WTC11 (cell line): ENCODE measurements around the gene ZNF521. TPM values are rescaled to one million over a fixed set of nuclear protein-coding genes. Genes with fewer than 3 reads are reported as not detected.

Experiments used
- ATAC-seq: fragments of 200-7000 bp; cut with Tn5 transposase; 2 replicates; pipeline ENCODE4 v1.10.0; 2021; ENCODE audit warnings: mild to moderate bottlenecking, moderate library complexity
- CTCF ChIA-PET: fragments of 300-600 bp; sonication (Branson Sonifier 250); formaldehyde crosslinking; loops from one replicate; lab custom pipeline; 2021; ENCODE audit warnings: antibody characterized with exemption; lab: Charles Lee
- POLR2A ChIA-PET: fragments of 350-600 bp; sonication (Branson Sonifier 250); formaldehyde crosslinking; loops from one replicate; lab custom pipeline; 2021; ENCODE audit warnings: antibody characterized with exemption; lab: Charles Lee
- DNase-seq: peaks from one replicate; pipeline ENCODE4 v3.0.0; 2021; ENCODE audit warnings: low spot score
- H3K27ac Mint-ChIP-seq: 2 replicates; pipeline ENCODE4 v1.8.0; 2021; ENCODE audit warnings: mixed read lengths
- H3K27me3 Mint-ChIP-seq: 2 replicates; pipeline ENCODE4 v1.8.0; 2021; ENCODE audit warnings: low read depth, mild to moderate bottlenecking, moderate library complexity, mixed read lengths
- H3K36me3 Mint-ChIP-seq: 2 replicates; pipeline ENCODE4 v1.8.0; 2021; ENCODE audit warnings: mixed read lengths
- H3K4me1 Mint-ChIP-seq: 2 replicates; pipeline ENCODE4 v1.8.0; 2022; ENCODE audit warnings: mixed read lengths
- H3K4me3 Mint-ChIP-seq: 2 replicates; pipeline ENCODE4 v1.8.0; 2021; ENCODE audit warnings: mild to moderate bottlenecking, moderate library complexity, mixed read lengths
- H3K9me3 Mint-ChIP-seq: 2 replicates; pipeline ENCODE4 v1.8.0; 2021; ENCODE audit warnings: mixed read lengths
- FOXK1 ChIP-seq: sonication (generic); formaldehyde crosslinking; IDR thresholded peaks from 2 replicates; pipeline ENCODE4 v1.8.0; 2022; ENCODE audit warnings: mild to moderate bottlenecking, moderate library complexity, missing genetic modification reagents
- GRHL2 ChIP-seq: fragments of 250-450 bp; sonication (Bioruptor Pico); IDR thresholded peaks from 2 replicates; pipeline ENCODE4 v1.8.0; 2022; ENCODE audit warnings: mild to moderate bottlenecking, moderate library complexity; ENCODE audit not compliant: insufficient replicate concordance, severe bottlenecking
- IRF2 ChIP-seq: sonication (generic); formaldehyde crosslinking; IDR thresholded peaks from 2 replicates; pipeline ENCODE4 v1.8.0; 2022; ENCODE audit warnings: low read depth, missing genetic modification reagents, borderline replicate concordance
- JAZF1 ChIP-seq: fragments of 250-450 bp; sonication (Bioruptor Pico); IDR thresholded peaks from 2 replicates; pipeline ENCODE4 v1.9.0; 2021; ENCODE audit warnings: moderate library complexity, mild to moderate bottlenecking, inconsistent platforms
- NFATC4 ChIP-seq: fragments of 250-450 bp; sonication (Bioruptor Pico); IDR thresholded peaks from 2 replicates; pipeline ENCODE4 v1.9.0; 2021; ENCODE audit warnings: mild to moderate bottlenecking
- NR2C2 ChIP-seq: sonication (generic); formaldehyde crosslinking; IDR thresholded peaks from 2 replicates; pipeline ENCODE4 v1.8.0; 2022; ENCODE audit warnings: mild to moderate bottlenecking, missing genetic modification reagents
- RELA ChIP-seq: sonication (generic); formaldehyde crosslinking; IDR thresholded peaks from 2 replicates; pipeline ENCODE4 v1.8.1; 2022; ENCODE audit warnings: missing genetic modification reagents, mild to moderate bottlenecking, borderline replicate concordance
- RORB ChIP-seq: fragments of 250-450 bp; sonication (Bioruptor Pico); IDR thresholded peaks from 2 replicates; pipeline ENCODE4 v1.9.0; 2021; ENCODE audit warnings: mild to moderate bottlenecking
- SP1 ChIP-seq: sonication (generic); formaldehyde crosslinking; conservative IDR thresholded peaks from 2 replicates; pipeline ENCODE4 v1.8.1; 2022; ENCODE audit warnings: missing genetic modification reagents
- ZNF423 ChIP-seq: fragments of 250-450 bp; sonication (Bioruptor Pico); IDR thresholded peaks from 2 replicates; pipeline ENCODE4 v2.1.2; 2022; ENCODE audit warnings: mild to moderate bottlenecking, moderate library complexity
- total RNA-seq: library from RNA; stranded (reverse); gene quantifications from 3 replicates; pipeline ENCODE4 v1.2.3, GENCODE V29; 2021
- TF ChIP-seq, protein P1 (sequence below): sonication (generic); formaldehyde crosslinking; IDR thresholded peaks from 2 replicates; pipeline ENCODE4 v1.8.0; 2023; ENCODE audit warnings: missing genetic modification reagents
- TF ChIP-seq, protein P2 (sequence below): fragments of 250-450 bp; sonication (Bioruptor Pico); IDR thresholded peaks from 2 replicates; pipeline ENCODE4 v2.1.2; 2022; ENCODE audit warnings: mild to moderate bottlenecking, moderate library complexity
- TF ChIP-seq, protein P3 (sequence below): sonication (generic); formaldehyde crosslinking; IDR thresholded peaks from 2 replicates; pipeline ENCODE4 v1.8.0; 2022; ENCODE audit warnings: mild to moderate bottlenecking, missing genetic modification reagents
- TF ChIP-seq, protein P4 (sequence below): sonication (generic); formaldehyde crosslinking; IDR thresholded peaks from 2 replicates; pipeline ENCODE4 v1.8.0; 2023; ENCODE audit warnings: mild to moderate bottlenecking, missing genetic modification reagents
- TF ChIP-seq, protein P5 (sequence below): sonication (generic); formaldehyde crosslinking; IDR thresholded peaks from 2 replicates; pipeline ENCODE4 v1.8.0; 2022; ENCODE audit warnings: mild to moderate bottlenecking, missing genetic modification reagents
- TF ChIP-seq, protein P6 (sequence below): sonication (generic); formaldehyde crosslinking; IDR thresholded peaks from 2 replicates; pipeline ENCODE4 v1.8.1; 2022; ENCODE audit warnings: missing genetic modification reagents, borderline replicate concordance

ZNF521 gene
- total RNA-seq, 1 experiment from 2014 or later = 15.3 TPM

DNA sequence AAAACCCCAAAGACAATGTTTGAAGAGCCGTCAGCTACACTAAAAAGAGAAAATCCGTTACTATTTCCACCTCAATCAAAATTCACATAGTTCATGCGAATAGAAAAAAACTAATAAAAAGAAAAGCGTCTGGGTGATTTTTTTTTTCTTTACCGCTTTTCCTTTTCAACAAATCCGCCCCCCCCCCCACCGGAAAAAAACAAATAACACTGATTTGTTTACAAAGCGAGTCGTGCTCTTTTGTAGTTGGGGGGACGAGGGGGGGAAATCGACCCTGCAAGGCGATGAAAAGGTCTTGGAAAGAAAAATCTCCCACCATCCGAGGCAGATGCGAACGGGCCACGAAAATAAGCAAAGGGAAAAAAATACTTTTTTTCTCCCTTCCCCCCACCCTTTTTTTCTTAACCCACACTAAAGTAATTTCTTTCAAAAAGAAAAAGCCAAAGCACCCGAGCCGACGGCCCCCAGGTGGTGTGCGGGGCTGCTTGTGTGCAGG, 638 bp downstream of the ZNF521 start:
- POLR2A ChIA-PET = interaction anchor here (0.7 to 0.8 kb wide), 2 partner anchors 237 to 1083 kb away, joined by 3 to 7 read pairs; no protein-coding TSS in a partner anchor
- DNase-seq (no peak), ATAC-seq (no peak)
- H3K9me3 Mint-ChIP-seq = no peaks in the 10 kb centered on the region
- H3K4me1 Mint-ChIP-seq = peaks cover 20% of the 10 kb centered on the region
- peak overlapping the region; percentile 82; the same call in 1 of the 2 replicates for H3K27ac Mint-ChIP-seq
- peak overlapping the region; percentile 97 for H3K4me3 Mint-ChIP-seq
- peaks cover 46% of the 10 kb centered on the region for H3K27me3 Mint-ChIP-seq
- TF ChIP-seq JAZF1 (CRISPR knock-in tag) (no peak), SP1 (no peak), NFATC4 (CRISPR knock-in tag) (no peak), NR2C2 (CRISPR knock-in tag) (no peak), FOXK1 (CRISPR knock-in tag) (no peak), GRHL2 (CRISPR knock-in tag) (no peak), ZNF423 (CRISPR knock-in tag) (no peak), RELA (no peak), IRF2 (CRISPR knock-in tag) (no peak)
- TF ChIP-seq, protein P1, sequence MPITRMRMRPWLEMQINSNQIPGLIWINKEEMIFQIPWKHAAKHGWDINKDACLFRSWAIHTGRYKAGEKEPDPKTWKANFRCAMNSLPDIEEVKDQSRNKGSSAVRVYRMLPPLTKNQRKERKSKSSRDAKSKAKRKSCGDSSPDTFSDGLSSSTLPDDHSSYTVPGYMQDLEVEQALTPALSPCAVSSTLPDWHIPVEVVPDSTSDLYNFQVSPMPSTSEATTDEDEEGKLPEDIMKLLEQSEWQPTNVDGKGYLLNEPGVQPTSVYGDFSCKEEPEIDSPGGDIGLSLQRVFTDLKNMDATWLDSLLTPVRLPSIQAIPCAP (CRISPR knock-in tag) = no peak
- TF ChIP-seq, protein P2, sequence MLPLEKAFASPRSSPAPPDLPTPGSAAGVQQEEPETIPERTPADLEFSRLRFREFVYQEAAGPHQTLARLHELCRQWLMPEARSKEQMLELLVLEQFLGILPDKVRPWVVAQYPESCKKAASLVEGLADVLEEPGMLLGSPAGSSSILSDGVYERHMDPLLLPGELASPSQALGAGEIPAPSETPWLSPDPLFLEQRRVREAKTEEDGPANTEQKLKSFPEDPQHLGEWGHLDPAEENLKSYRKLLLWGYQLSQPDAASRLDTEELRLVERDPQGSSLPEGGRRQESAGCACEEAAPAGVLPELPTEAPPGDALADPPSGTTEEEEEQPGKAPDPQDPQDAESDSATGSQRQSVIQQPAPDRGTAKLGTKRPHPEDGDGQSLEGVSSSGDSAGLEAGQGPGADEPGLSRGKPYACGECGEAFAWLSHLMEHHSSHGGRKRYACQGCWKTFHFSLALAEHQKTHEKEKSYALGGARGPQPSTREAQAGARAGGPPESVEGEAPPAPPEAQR (CRISPR knock-in tag) = no peak
- TF ChIP-seq, protein P3, sequence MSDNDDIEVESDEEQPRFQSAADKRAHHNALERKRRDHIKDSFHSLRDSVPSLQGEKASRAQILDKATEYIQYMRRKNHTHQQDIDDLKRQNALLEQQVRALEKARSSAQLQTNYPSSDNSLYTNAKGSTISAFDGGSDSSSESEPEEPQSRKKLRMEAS = no peak
- TF ChIP-seq, protein P4, sequence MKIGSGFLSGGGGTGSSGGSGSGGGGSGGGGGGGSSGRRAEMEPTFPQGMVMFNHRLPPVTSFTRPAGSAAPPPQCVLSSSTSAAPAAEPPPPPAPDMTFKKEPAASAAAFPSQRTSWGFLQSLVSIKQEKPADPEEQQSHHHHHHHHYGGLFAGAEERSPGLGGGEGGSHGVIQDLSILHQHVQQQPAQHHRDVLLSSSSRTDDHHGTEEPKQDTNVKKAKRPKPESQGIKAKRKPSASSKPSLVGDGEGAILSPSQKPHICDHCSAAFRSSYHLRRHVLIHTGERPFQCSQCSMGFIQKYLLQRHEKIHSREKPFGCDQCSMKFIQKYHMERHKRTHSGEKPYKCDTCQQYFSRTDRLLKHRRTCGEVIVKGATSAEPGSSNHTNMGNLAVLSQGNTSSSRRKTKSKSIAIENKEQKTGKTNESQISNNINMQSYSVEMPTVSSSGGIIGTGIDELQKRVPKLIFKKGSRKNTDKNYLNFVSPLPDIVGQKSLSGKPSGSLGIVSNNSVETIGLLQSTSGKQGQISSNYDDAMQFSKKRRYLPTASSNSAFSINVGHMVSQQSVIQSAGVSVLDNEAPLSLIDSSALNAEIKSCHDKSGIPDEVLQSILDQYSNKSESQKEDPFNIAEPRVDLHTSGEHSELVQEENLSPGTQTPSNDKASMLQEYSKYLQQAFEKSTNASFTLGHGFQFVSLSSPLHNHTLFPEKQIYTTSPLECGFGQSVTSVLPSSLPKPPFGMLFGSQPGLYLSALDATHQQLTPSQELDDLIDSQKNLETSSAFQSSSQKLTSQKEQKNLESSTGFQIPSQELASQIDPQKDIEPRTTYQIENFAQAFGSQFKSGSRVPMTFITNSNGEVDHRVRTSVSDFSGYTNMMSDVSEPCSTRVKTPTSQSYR (CRISPR knock-in tag) = no peak
- H3K36me3 Mint-ChIP-seq = no peaks in the 10 kb centered on the region
- CTCF ChIA-PET = interaction anchor here (0.7 kb wide), 1 partner anchor 209 kb away, joined by 5 read pairs; no protein-coding TSS in a partner anchor

DNA sequence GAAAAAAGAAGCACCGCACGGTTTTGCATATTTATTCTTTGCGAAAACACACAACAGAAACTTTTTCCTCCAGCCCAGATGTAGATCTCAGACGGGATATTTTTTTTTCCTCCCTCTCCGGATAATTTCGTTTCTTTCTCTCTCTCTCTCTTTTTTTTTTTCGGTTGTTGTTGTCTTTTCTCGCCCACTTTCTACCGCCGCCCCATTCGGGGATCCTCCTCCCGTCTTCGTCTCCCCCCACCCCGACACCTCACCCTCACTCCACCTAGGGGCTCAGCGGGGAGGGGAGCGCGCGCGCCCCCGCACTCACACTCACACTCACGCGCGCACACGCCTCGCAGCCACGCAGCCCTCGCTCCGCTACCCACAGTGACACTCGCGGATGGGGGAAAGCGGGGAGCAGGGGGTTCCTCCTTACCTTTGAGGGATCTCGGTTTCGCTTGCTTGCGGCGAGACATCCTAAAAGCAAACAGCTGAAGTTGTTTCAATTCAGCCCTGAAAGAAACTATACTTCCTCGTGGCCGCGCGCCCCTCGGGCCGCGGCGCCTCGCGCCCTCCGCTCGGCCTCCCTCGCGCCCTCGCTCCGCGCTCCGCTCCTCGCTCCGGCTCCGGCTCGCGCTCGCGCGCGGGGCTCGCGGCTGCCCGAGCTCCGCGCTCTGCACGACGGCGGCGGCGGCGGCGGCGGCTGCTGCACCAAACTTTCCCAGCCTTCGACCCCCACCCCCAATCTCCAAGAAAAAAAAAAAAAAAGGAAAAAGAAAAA, 1.3 kb downstream of the ZNF521 start:
- Mint-ChIP-seq H3K27ac (peak overlapping the region; percentile 94), H3K4me1 (peaks cover 20% of the 10 kb centered on the region), H3K4me3 (peak overlapping the region; percentile 97), H3K36me3 (no peaks in the 10 kb centered on the region), H3K27me3 (peaks cover 46% of the 10 kb centered on the region), H3K9me3 (no peaks in the 10 kb centered on the region)
- DNase-seq (peak; percentile 17), ATAC-seq (no peak)
- TF ChIP-seq, protein P5, sequence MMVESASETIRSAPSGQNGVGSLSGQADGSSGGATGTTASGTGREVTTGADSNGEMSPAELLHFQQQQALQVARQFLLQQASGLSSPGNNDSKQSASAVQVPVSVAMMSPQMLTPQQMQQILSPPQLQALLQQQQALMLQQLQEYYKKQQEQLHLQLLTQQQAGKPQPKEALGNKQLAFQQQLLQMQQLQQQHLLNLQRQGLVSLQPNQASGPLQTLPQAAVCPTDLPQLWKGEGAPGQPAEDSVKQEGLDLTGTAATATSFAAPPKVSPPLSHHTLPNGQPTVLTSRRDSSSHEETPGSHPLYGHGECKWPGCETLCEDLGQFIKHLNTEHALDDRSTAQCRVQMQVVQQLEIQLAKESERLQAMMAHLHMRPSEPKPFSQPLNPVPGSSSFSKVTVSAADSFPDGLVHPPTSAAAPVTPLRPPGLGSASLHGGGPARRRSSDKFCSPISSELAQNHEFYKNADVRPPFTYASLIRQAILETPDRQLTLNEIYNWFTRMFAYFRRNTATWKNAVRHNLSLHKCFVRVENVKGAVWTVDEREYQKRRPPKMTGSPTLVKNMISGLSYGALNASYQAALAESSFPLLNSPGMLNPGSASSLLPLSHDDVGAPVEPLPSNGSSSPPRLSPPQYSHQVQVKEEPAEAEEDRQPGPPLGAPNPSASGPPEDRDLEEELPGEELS (CRISPR knock-in tag) = 0 out of 2 replicates have a peak, but pooled peaks have one; percentile 59
- TF ChIP-seq, protein P6, sequence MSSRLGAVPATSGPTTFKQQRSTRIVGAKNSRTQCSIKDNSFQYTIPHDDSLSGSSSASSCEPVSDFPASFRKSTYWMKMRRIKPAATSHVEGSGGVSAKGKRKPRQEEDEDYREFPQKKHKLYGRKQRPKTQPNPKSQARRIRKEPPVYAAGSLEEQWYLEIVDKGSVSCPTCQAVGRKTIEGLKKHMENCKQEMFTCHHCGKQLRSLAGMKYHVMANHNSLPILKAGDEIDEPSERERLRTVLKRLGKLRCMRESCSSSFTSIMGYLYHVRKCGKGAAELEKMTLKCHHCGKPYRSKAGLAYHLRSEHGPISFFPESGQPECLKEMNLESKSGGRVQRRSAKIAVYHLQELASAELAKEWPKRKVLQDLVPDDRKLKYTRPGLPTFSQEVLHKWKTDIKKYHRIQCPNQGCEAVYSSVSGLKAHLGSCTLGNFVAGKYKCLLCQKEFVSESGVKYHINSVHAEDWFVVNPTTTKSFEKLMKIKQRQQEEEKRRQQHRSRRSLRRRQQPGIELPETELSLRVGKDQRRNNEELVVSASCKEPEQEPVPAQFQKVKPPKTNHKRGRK (CRISPR knock-in tag) = 0 out of 2 replicates have a peak, but pooled peaks have one; percentile 58
- TF ChIP-seq RORB (CRISPR knock-in tag) = no peak
- ChIA-PET POLR2A (interaction anchor here (0.7 to 0.8 kb wide), 2 partner anchors 236 to 1083 kb away, joined by 3 to 7 read pairs; no protein-coding TSS in a partner anchor), CTCF (interaction anchor here (0.7 kb wide), 1 partner anchor 208 kb away, joined by 5 read pairs; no protein-coding TSS in a partner anchor)
